Measurements from ENCODE around the gene KDF1. TPM values are rescaled to one million over a fixed set of nuclear protein-coding genes. Genes with fewer than 3 reads are reported as not detected.

Gene KDF1
- total and polyA plus RNA-seq, 2 of the 13 experiments (the other 11 are each of a cell fraction or from before 2014, with no cell fraction given), result 1.9 to 4.9 TPM

- TF ChIP-seq E2F5 (CRISPR knock-in tag; conservative IDR thresholded peaks at IDR 0.05) (peak; percentile 19; the same call in 1 of the 2 replicates), AGO1 (IDR thresholded peaks at IDR 0.05; ENCODE audit: low read depth, low read length, poor library complexity, severe bottlenecking) (no peak), ZNF264 (CRISPR knock-in tag; IDR thresholded peaks at IDR 0.05) (0 out of 2 replicates have a peak, but pooled peaks have one; percentile 25), DMAP1 (CRISPR knock-in tag; IDR thresholded peaks at IDR 0.05) (peak; percentile 87; the same call in 1 of the 2 replicates), FOXP4 (CRISPR knock-in tag; IDR thresholded peaks at IDR 0.05) (peak; percentile 7; the same call in 1 of the 2 replicates), ZNF572 (CRISPR knock-in tag; IDR thresholded peaks at IDR 0.05) (no peak), MYNN (CRISPR knock-in tag; IDR thresholded peaks at IDR 0.05; ENCODE audit: low read depth) (no peak), SATB2 (CRISPR knock-in tag; IDR thresholded peaks at IDR 0.05) (0 out of 2 replicates have a peak, but pooled peaks have one; percentile 66), ZNF235 (CRISPR knock-in tag; IDR thresholded peaks at IDR 0.05; ENCODE audit: borderline replicate concordance) (peak; percentile 92; the same call in 1 of the 2 replicates), ZUFSP (CRISPR knock-in tag; IDR thresholded peaks at IDR 0.05; ENCODE audit: borderline replicate concordance) (no peak), KDM2A (CRISPR knock-in tag; IDR thresholded peaks at IDR 0.05; ENCODE audit: borderline replicate concordance, low read depth) (peak; percentile 93), ZNF362 (CRISPR knock-in tag; IDR thresholded peaks at IDR 0.05; ENCODE audit: borderline replicate concordance) (no peak; the same call in 1 of the 2 replicates), IRF1 (CRISPR knock-in tag; IDR thresholded peaks at IDR 0.05; ENCODE audit: low read depth) (no peak), ZNF160 (CRISPR knock-in tag; IDR thresholded peaks at IDR 0.05) (no peak; the same call in 1 of the 2 replicates), NFE2 (CRISPR knock-in tag; IDR thresholded peaks at IDR 0.05) (0 out of 2 replicates have a peak, but pooled peaks have one; percentile 36), ZSCAN22 (CRISPR knock-in tag; IDR thresholded peaks at IDR 0.05) (no peak), MBNL3 (CRISPR knock-in tag; conservative IDR thresholded peaks at IDR 0.05) (no peak), ZSCAN29 (CRISPR knock-in tag; conservative IDR thresholded peaks at IDR 0.05) (no peak), ARNT (IDR thresholded peaks at IDR 0.05) (no peak)
These were observed 38.5 kb downstream of the KDF1 start, which contains the start of gene NUDC (continued) for GRCh38 chr1:26921540-26922430.
